ENCODE results near the gene BMERB1.
"Not testable (repeated sequence)": the region's sequence is repeated elsewhere in the genome, so short reads cannot be mapped to it uniquely, and the experiment has no call there.

The BMERB1 gene

GRCh38 chr16:15434425-15435215 lies at the start of gene BMERB1:
BMERB1 (plus strand) TSS chr16:15434588; CDS start chr16:15434654, 66 bp downstream.
- DNase-seq (ENCODE audit: low read depth in 1 of 2, low spot score in 1 of 2), result peak; percentile 27 to 41
- in situ Hi-C loops (cut with HindIII; ENCODE audit: low pct_unique_long_range_greater_than_20kb, low sequenced_read_pairs), result no loop called here
- TF ChIP-seq JUND (IDR thresholded peaks at IDR 0.05; ENCODE audit: low read depth), result no peak

GRCh38 chr16:15388060-15388459 lies 46.3 kb upstream of the BMERB1 start:
- in situ Hi-C loops (cut with HindIII; ENCODE audit: low pct_unique_long_range_greater_than_20kb, low sequenced_read_pairs), result not testable (repeated sequence)

GRCh38 chr16:15389916-15390315 lies 44.5 kb upstream of the BMERB1 start:
- in situ Hi-C loops (cut with HindIII; ENCODE audit: low pct_unique_long_range_greater_than_20kb, low sequenced_read_pairs); DNase-seq (ENCODE audit: low read depth in 1 of 2, low spot score in 1 of 2): not testable (repeated sequence)

More at GRCh38 chr16:15388060-15388459, 46.3 kb upstream of the BMERB1 start:
- DNase-seq (ENCODE audit: low read depth in 1 of 2, low spot score in 1 of 2), result not testable (repeated sequence)

GRCh38 chr16:15393025-15393424 lies 41.4 kb upstream of the BMERB1 start:
- in situ Hi-C loops (cut with HindIII; ENCODE audit: low pct_unique_long_range_greater_than_20kb, low sequenced_read_pairs); DNase-seq (ENCODE audit: low read depth in 1 of 2, low spot score in 1 of 2): not testable (repeated sequence)

GRCh38 chr16:15395631-15396508 lies 38.5 kb upstream of the BMERB1 start, which contains the start of gene MPV17L:
MPV17L (plus strand) TSS chr16:15395754; CDS start chr16:15395898, 144 bp downstream.
- DNase-seq (ENCODE audit: low read depth in 1 of 2, low spot score in 1 of 2), result peak; percentile 51 to 65
- in situ Hi-C loops (cut with HindIII; ENCODE audit: low pct_unique_long_range_greater_than_20kb, low sequenced_read_pairs), result not testable (repeated sequence)

GRCh38 chr16:15396509-15396829 lies 37.9 kb upstream of the BMERB1 start:
- in situ Hi-C loops (cut with HindIII; ENCODE audit: low pct_unique_long_range_greater_than_20kb, low sequenced_read_pairs); DNase-seq (ENCODE audit: low read depth in 1 of 2, low spot score in 1 of 2): not testable (repeated sequence)

GRCh38 chr16:15396948-15397594 lies 37.3 kb upstream of the BMERB1 start:
- DNase-seq (ENCODE audit: low read depth in 1 of 2, low spot score in 1 of 2), result no peak
- in situ Hi-C loops (cut with HindIII; ENCODE audit: low pct_unique_long_range_greater_than_20kb, low sequenced_read_pairs), result no loop called here

GRCh38 chr16:15398618-15399316 lies 35.6 kb upstream of the BMERB1 start:
- TF ChIP-seq JUND (IDR thresholded peaks at IDR 0.05; ENCODE audit: low read depth), result no peak
- DNase-seq (ENCODE audit: low read depth in 1 of 2, low spot score in 1 of 2), result no peak
- in situ Hi-C loops (cut with HindIII; ENCODE audit: low pct_unique_long_range_greater_than_20kb, low sequenced_read_pairs), result no loop called here

More at GRCh38 chr16:15396948-15397594, 37.3 kb upstream of the BMERB1 start:
- TF ChIP-seq JUND (IDR thresholded peaks at IDR 0.05; ENCODE audit: low read depth), result no peak

GRCh38 chr16:15399317-15399716 lies 35.1 kb upstream of the BMERB1 start:
- TF ChIP-seq JUND (IDR thresholded peaks at IDR 0.05; ENCODE audit: low read depth), result no peak
- in situ Hi-C loops (cut with HindIII; ENCODE audit: low pct_unique_long_range_greater_than_20kb, low sequenced_read_pairs), result no loop called here

GRCh38 chr16:15400314-15400713 lies 34.1 kb upstream of the BMERB1 start:
- in situ Hi-C loops (cut with HindIII; ENCODE audit: low pct_unique_long_range_greater_than_20kb, low sequenced_read_pairs), result not testable (repeated sequence)

More at GRCh38 chr16:15399317-15399716, 35.1 kb upstream of the BMERB1 start:
- DNase-seq (ENCODE audit: low read depth in 1 of 2, low spot score in 1 of 2), result no peak

GRCh38 chr16:15401972-15402371 lies 32.4 kb upstream of the BMERB1 start:
- in situ Hi-C loops (cut with HindIII; ENCODE audit: low pct_unique_long_range_greater_than_20kb, low sequenced_read_pairs), result no loop called here
- no peak for DNase-seq (ENCODE audit: low read depth in 1 of 2, low spot score in 1 of 2)
- TF ChIP-seq JUND (IDR thresholded peaks at IDR 0.05; ENCODE audit: low read depth), result no peak

More at GRCh38 chr16:15400314-15400713, 34.1 kb upstream of the BMERB1 start:
- not testable (repeated sequence) for DNase-seq (ENCODE audit: low read depth in 1 of 2, low spot score in 1 of 2)

GRCh38 chr16:15403392-15403995 lies 30.9 kb upstream of the BMERB1 start:
- peak in 1 of 2 experiments; percentile 83 for DNase-seq (ENCODE audit: low read depth in 1 of 2, low spot score in 1 of 2)
- no peak for TF ChIP-seq JUND (IDR thresholded peaks at IDR 0.05; ENCODE audit: low read depth)
- in situ Hi-C loops (cut with HindIII; ENCODE audit: low pct_unique_long_range_greater_than_20kb, low sequenced_read_pairs), result no loop called here

GRCh38 chr16:15404091-15404490 lies 30.3 kb upstream of the BMERB1 start:
- in situ Hi-C loops (cut with HindIII; ENCODE audit: low pct_unique_long_range_greater_than_20kb, low sequenced_read_pairs), result not testable (repeated sequence)
- peak in 1 of 2 experiments; percentile 57 for DNase-seq (ENCODE audit: low read depth in 1 of 2, low spot score in 1 of 2)

All from T47D (cell line).